GM23338 (cell line): ENCODE results near the gene TFF2. TPM values are rescaled to one million over a fixed set of nuclear protein-coding genes. Genes with fewer than 3 reads are reported as not detected.

ENCODE experiments used
- ATAC-seq: fragments of 200-7000 bp; cut with Tn5 transposase; 3 replicates; pipeline ENCODE4 v1.9.1; 2020
- DNase-seq: peaks from one replicate; pipeline ENCODE4 v3.0.0-alpha.2; 2015; ENCODE audit warnings: low spot score
- H2AFZ ChIP-seq: fragments of 200-600 bp; sonication (generic); 2 replicates; pipeline ENCODE4 v1.8.0; 2016; ENCODE audit warnings: antibody characterized with exemption, mild to moderate bottlenecking, moderate library complexity
- H3F3A ChIP-seq: fragments of 200-600 bp; sonication (generic); replicated peaks from 2 replicates; pipeline ENCODE4 v1.8.0; 2017; ENCODE audit warnings: antibody characterized with exemption, mixed run types, low read depth
- H3K27ac ChIP-seq: fragments of 200-600 bp; sonication (generic); 2 replicates; pipeline ENCODE4 v1.6.1; 2016; ENCODE audit warnings: low read depth
- H3K27me3 ChIP-seq: fragments of 200-600 bp; sonication (generic); 2 replicates; pipeline ENCODE4 v1.8.0; 2016; ENCODE audit warnings: mild to moderate bottlenecking, mixed run types, moderate library complexity; ENCODE audit not compliant: insufficient read depth
- H3K36me3 ChIP-seq: fragments of 200-600 bp; sonication (generic); 2 replicates; pipeline ENCODE4 v1.8.0; 2016; ENCODE audit warnings: mild to moderate bottlenecking; ENCODE audit not compliant: insufficient read depth
- H3K4me1 ChIP-seq: fragments of 200-600 bp; sonication (generic); 2 replicates; pipeline ENCODE4 v1.8.0; 2016; ENCODE audit warnings: mild to moderate bottlenecking, moderate library complexity; ENCODE audit not compliant: insufficient read depth
- H3K4me2 ChIP-seq: fragments of 200-600 bp; sonication (generic); 2 replicates; pipeline ENCODE4 v1.7.1; 2017; ENCODE audit warnings: mixed run types
- H3K4me3 ChIP-seq: fragments of 200-600 bp; sonication (generic); 2 replicates; pipeline ENCODE4 v1.6.1; 2016; ENCODE audit warnings: mixed run types
- H3K79me2 ChIP-seq: fragments of 200-600 bp; sonication (generic); replicated peaks from 2 replicates; pipeline ENCODE4 v1.8.0; 2017; ENCODE audit warnings: mild to moderate bottlenecking; ENCODE audit not compliant: insufficient read depth
- H3K9me2 ChIP-seq: fragments of 200-600 bp; sonication (generic); 2 replicates; pipeline ENCODE4 v1.8.0; 2017; ENCODE audit not compliant: insufficient read depth
- H4K20me1 ChIP-seq: fragments of 200-600 bp; sonication (generic); replicated peaks from 2 replicates; pipeline ENCODE4 v1.8.0; 2017; ENCODE audit warnings: mild to moderate bottlenecking; ENCODE audit not compliant: insufficient read depth
- H3K27ac Mint-ChIP-seq: 2 replicates; pipeline ENCODE4 v1.8.0; 2020; ENCODE audit warnings: inconsistent platforms, mild to moderate bottlenecking, moderate library complexity, mixed read lengths
- H3K27me3 Mint-ChIP-seq: 3 replicates; pipeline ENCODE4 v1.8.0; 2022; ENCODE audit warnings: low read depth, mild to moderate bottlenecking, moderate library complexity, mixed read lengths, inconsistent platforms; ENCODE audit not compliant: insufficient read depth, poor library complexity
- H3K36me3 Mint-ChIP-seq: 3 replicates; pipeline ENCODE4 v1.8.0; 2021; ENCODE audit warnings: low read depth, mild to moderate bottlenecking, inconsistent platforms, moderate library complexity, mixed read lengths
- H3K4me1 Mint-ChIP-seq: 3 replicates; pipeline ENCODE4 v1.8.0; 2020; ENCODE audit warnings: mild to moderate bottlenecking, inconsistent platforms, mixed read lengths
- H3K4me3 Mint-ChIP-seq: 3 replicates; pipeline ENCODE4 v1.8.0; 2021; ENCODE audit warnings: moderate library complexity, mild to moderate bottlenecking, inconsistent platforms, mixed read lengths
- H3K9me3 Mint-ChIP-seq: 3 replicates; pipeline ENCODE4 v1.8.0; 2020; ENCODE audit warnings: moderate library complexity, mild to moderate bottlenecking, inconsistent platforms, mixed read lengths
- CREB1 ChIP-seq: fragments of 250-450 bp; sonication (Bioruptor Pico); IDR thresholded peaks from 2 replicates; pipeline ENCODE4 v1.5.0; 2020; ENCODE audit warnings: low read depth, mild to moderate bottlenecking, moderate library complexity
- CTCF ChIP-seq, 2 experiments: fragments of 200-600 bp in 1 of 2; sonication (generic) in 1 of 2; conservative IDR thresholded peaks; 2 replicates each; pipeline versions ENCODE4 v1.5.1 to v1.6.1; 2016 to 2017; ENCODE audit warnings: antibody characterized with exemption in 2 of 2, low read depth in 2 of 2, mild to moderate bottlenecking in 2 of 2, moderate library complexity in 1 of 2
- ETS1 ChIP-seq: IDR thresholded peaks from 2 replicates; pipeline ENCODE4 v1.6.1; 2016; ENCODE audit warnings: antibody characterized with exemption
- EZH2 ChIP-seq: fragments of 200-600 bp; sonication (generic); IDR thresholded peaks from one replicate; pipeline ENCODE4 v1.8.0; 2017; ENCODE audit warnings: antibody characterized with exemption, mild to moderate bottlenecking, low read depth; ENCODE audit not compliant: unreplicated experiment
- NANOG ChIP-seq: IDR thresholded peaks from 2 replicates; pipeline ENCODE4 v1.6.1; 2016; ENCODE audit warnings: antibody characterized with exemption, borderline replicate concordance
- POLR2AphosphoS5 ChIP-seq: IDR thresholded peaks from 2 replicates; pipeline ENCODE4 v1.6.1; 2016; ENCODE audit warnings: antibody characterized with exemption, low read depth
- REST ChIP-seq: IDR thresholded peaks from one replicate; pipeline ENCODE4 v1.6.1; 2018; ENCODE audit warnings: antibody characterized with exemption; ENCODE audit not compliant: unreplicated experiment
- ZNF114 ChIP-seq: fragments of 250-450 bp; sonication (Bioruptor Pico); IDR thresholded peaks from 2 replicates; pipeline ENCODE4 v1.5.0; 2020; ENCODE audit warnings: mild to moderate bottlenecking, moderate library complexity
- ZNF331 ChIP-seq: fragments of 250-450 bp; sonication (Bioruptor Pico); IDR thresholded peaks from 2 replicates; pipeline ENCODE4 v1.5.0; 2020; ENCODE audit warnings: low read depth, mild to moderate bottlenecking, moderate library complexity
- ZNF462 ChIP-seq: fragments of 250-450 bp; sonication (Bioruptor Pico); IDR thresholded peaks from 2 replicates; pipeline ENCODE4 v1.5.0; 2020; ENCODE audit warnings: mild to moderate bottlenecking, moderate library complexity
- polyA plus RNA-seq: library from polyadenylated mRNA; unstranded; fragments of >200 nt; fragmentation: Nextera tagmentation; extraction: Ambion mirVana; gene quantifications from 2 replicates; pipeline ENCODE4 v1.2.1, GENCODE V29; 2016
- total RNA-seq: library from RNA; depleted of rRNA; stranded (reverse); fragments of >200 nt; shearing (Covaris generic); gene quantifications from 2 replicates; pipeline ENCODE4 v1.2.3, GENCODE V29; 2014

TFF2 gene
- total and polyA plus RNA-seq, 2 experiments from 2014 or later: not detected

GRCh38 chr21:42383331-42383730 lies 32.5 kb upstream of the TFF2 start:
- no peak overlapping the region for H3K27ac ChIP-seq
- H3F3A ChIP-seq: no peaks in the 10 kb centered on the region
- DNase-seq: no peak
- H3K4me2 ChIP-seq: no peak overlapping the region
- no peaks in the 10 kb centered on the region for H3K27me3 ChIP-seq
- no peak overlapping the region for H3K4me3 Mint-ChIP-seq
- H3K27ac Mint-ChIP-seq: no peak overlapping the region
- H3K27me3 Mint-ChIP-seq: peaks cover 2% of the 10 kb centered on the region
- H3K36me3 ChIP-seq: no peaks in the 10 kb centered on the region
- no peak overlapping the region for H3K4me3 ChIP-seq
- no peak overlapping the region for H2AFZ ChIP-seq
- ATAC-seq: no peak
- no peaks in the 10 kb centered on the region for H3K79me2 ChIP-seq
- no peaks in the 10 kb centered on the region for H4K20me1 ChIP-seq
- H3K9me3 Mint-ChIP-seq: peaks cover 22% of the 10 kb centered on the region
- no peaks in the 10 kb centered on the region for H3K9me2 ChIP-seq
- no peaks in the 10 kb centered on the region for H3K4me1 ChIP-seq
- H3K4me1 Mint-ChIP-seq: peaks cover 16% of the 10 kb centered on the region
- no peak for TF ChIP-seq ZNF114 (CRISPR knock-in tag)
- peaks cover 6% of the 10 kb centered on the region for H3K36me3 Mint-ChIP-seq

- Mint-ChIP-seq H3K36me3 (peaks cover 6% of the 10 kb centered on the region), H3K27ac (no peak overlapping the region), H3K9me3 (peaks cover 20% of the 10 kb centered on the region), H3K27me3 (peaks cover 2% of the 10 kb centered on the region), H3K4me1 (peaks cover 15% of the 10 kb centered on the region), H3K4me3 (no peak overlapping the region)
- ATAC-seq: no peak
- H3F3A ChIP-seq: no peaks in the 10 kb centered on the region
- no peak for TF ChIP-seq POLR2AphosphoS5
- no peak for TF ChIP-seq REST
- no peak for TF ChIP-seq ZNF331 (CRISPR knock-in tag)
- no peak for TF ChIP-seq ETS1
- TF ChIP-seq EZH2: no peak
- no peak for TF ChIP-seq CREB1
- no peak for TF ChIP-seq ZNF462 (CRISPR knock-in tag)
- TF ChIP-seq NANOG: no peak
- no peak for TF ChIP-seq CTCF (conservative IDR thresholded peaks at IDR 0.05; ENCODE audit: low read depth in 2 of 2)
- H3K4me2 ChIP-seq: no peak overlapping the region
- DNase-seq: no peak
- no peak overlapping the region for H3K4me3 ChIP-seq
- no peaks in the 10 kb centered on the region for H3K27me3 ChIP-seq
- no peaks in the 10 kb centered on the region for H4K20me1 ChIP-seq
- no peaks in the 10 kb centered on the region for H3K79me2 ChIP-seq
- H3K9me2 ChIP-seq: no peaks in the 10 kb centered on the region
- H3K36me3 ChIP-seq: no peaks in the 10 kb centered on the region
- H3K4me1 ChIP-seq: no peaks in the 10 kb centered on the region
- no peak overlapping the region for H3K27ac ChIP-seq
- no peak overlapping the region for H2AFZ ChIP-seq
These were observed 32.1 kb upstream of the TFF2 start for GRCh38 chr21:42382915-42383314.
